IPS-18c (cell line): ENCODE measurements around the gene MAP6.
A peak's percentile ranks its signal among the peaks of the same experiment; 100 is the strongest.

Source experiments
- H3K4me3 ChIP-seq: 2 replicates; pipeline ENCODE4 v1.7.0; 2013; ENCODE audit warnings: low read depth, mild to moderate bottlenecking, low read length, moderate library complexity; ENCODE audit not compliant: insufficient read depth
- H3K9me3 ChIP-seq: one replicate; pipeline ENCODE4 v1.6.1; 2013; ENCODE audit warnings: mild to moderate bottlenecking, low read length, moderate library complexity; ENCODE audit not compliant: control insufficient read depth, insufficient read depth

MAP6 gene

GRCh38 chr11:75677275-75677674, 8.4 kb upstream of the MAP6 start:
- Histone ChIP-seq H3K9me3 (no peaks in the 10 kb centered on the region), H3K4me3 (no peak overlapping the region)

GRCh38 chr11:75673977-75674582, 5.2 kb upstream of the MAP6 start:
- Histone ChIP-seq H3K4me3 (no peak overlapping the region), H3K9me3 (no peaks in the 10 kb centered on the region)

GRCh38 chr11:75667831-75668450, 897 bp downstream of the MAP6 start:
- Histone ChIP-seq H3K9me3 (peaks cover 2% of the 10 kb centered on the region), H3K4me3 (peak overlapping the region; percentile 61)

GRCh38 chr11:75667255-75667830, 1.5 kb downstream of the MAP6 start:
- peaks cover 2% of the 10 kb centered on the region for H3K9me3 ChIP-seq
- H3K4me3 ChIP-seq, result peak overlapping the region; percentile 61

- no peak overlapping the region for H3K4me3 ChIP-seq
- peaks cover 2% of the 10 kb centered on the region for H3K9me3 ChIP-seq
These were observed 2.8 kb downstream of the MAP6 start for GRCh38 chr11:75665990-75666389.

GRCh38 chr11:75665126-75665525, 3.7 kb downstream of the MAP6 start:
- Histone ChIP-seq H3K9me3 (peaks cover 2% of the 10 kb centered on the region), H3K4me3 (no peak overlapping the region)

GRCh38 chr11:75664389-75664788, 4.4 kb downstream of the MAP6 start:
- Histone ChIP-seq H3K9me3 (peaks cover 2% of the 10 kb centered on the region), H3K4me3 (no peak overlapping the region)

- peak overlapping the region; percentile 21; the same call in 1 of the 2 replicates for H3K4me3 ChIP-seq
These were observed 5.0 kb downstream of the MAP6 start for GRCh38 chr11:75663808-75664207.

GRCh38 chr11:75659836-75660235, 9.0 kb downstream of the MAP6 start:
- Histone ChIP-seq H3K4me3 (no peak overlapping the region), H3K9me3 (no peaks in the 10 kb centered on the region)

More at GRCh38 chr11:75663808-75664207, 5.0 kb downstream of the MAP6 start:
- H3K9me3 ChIP-seq, result peaks cover 2% of the 10 kb centered on the region

- Histone ChIP-seq H3K9me3 (no peaks in the 10 kb centered on the region), H3K4me3 (no peak overlapping the region)
These were observed 12.7 kb downstream of the MAP6 start for GRCh38 chr11:75656044-75656727.

- H3K9me3 ChIP-seq, result no peaks in the 10 kb centered on the region
- H3K4me3 ChIP-seq, result no peak overlapping the region
These were observed 13.2 kb downstream of the MAP6 start for GRCh38 chr11:75655605-75656004.

GRCh38 chr11:75654314-75654713, 14.5 kb downstream of the MAP6 start:
- Histone ChIP-seq H3K9me3 (no peaks in the 10 kb centered on the region), H3K4me3 (no peak overlapping the region)

GRCh38 chr11:75653532-75653931, 15.3 kb downstream of the MAP6 start:
- no peaks in the 10 kb centered on the region for H3K9me3 ChIP-seq
- H3K4me3 ChIP-seq, result no peak overlapping the region

GRCh38 chr11:75652936-75653335, 15.9 kb downstream of the MAP6 start:
- Histone ChIP-seq H3K9me3 (no peaks in the 10 kb centered on the region), H3K4me3 (no peak overlapping the region)

GRCh38 chr11:75651218-75651617, 17.6 kb downstream of the MAP6 start:
- H3K9me3 ChIP-seq, result no peaks in the 10 kb centered on the region
- H3K4me3 ChIP-seq, result no peak overlapping the region

GRCh38 chr11:75650167-75650723, 18.6 kb downstream of the MAP6 start:
- Histone ChIP-seq H3K9me3 (no peaks in the 10 kb centered on the region), H3K4me3 (no peak overlapping the region)

- Histone ChIP-seq H3K4me3 (no peak overlapping the region), H3K9me3 (no peaks in the 10 kb centered on the region)
These were observed 23.9 kb downstream of the MAP6 start for GRCh38 chr11:75644946-75645345.

- Histone ChIP-seq H3K9me3 (no peaks in the 10 kb centered on the region), H3K4me3 (no peak overlapping the region)
These were observed 24.5 kb downstream of the MAP6 start for GRCh38 chr11:75644370-75644769.
